ES-I3 (cell line): ENCODE data around the gene CACNA1C.

Source experiments
- H3K36me3 ChIP-seq: 2 replicates; pipeline ENCODE4 v1.6.1; 2013; ENCODE audit warnings: mild to moderate bottlenecking, low read length, control low read depth, moderate library complexity; ENCODE audit not compliant: insufficient read depth
- H3K4me1 ChIP-seq: 2 replicates; pipeline ENCODE4 v1.6.1; 2013; ENCODE audit warnings: mild to moderate bottlenecking, control low read depth, low read length; ENCODE audit not compliant: insufficient read depth
- H3K9ac ChIP-seq: 2 replicates; pipeline ENCODE4 v1.6.1; 2013; ENCODE audit warnings: low read depth, mild to moderate bottlenecking, low read length, moderate library complexity
- H3K9me3 ChIP-seq: 2 replicates; pipeline ENCODE4 v1.6.1; 2013; ENCODE audit warnings: mild to moderate bottlenecking, low read length, moderate library complexity; ENCODE audit not compliant: control insufficient read depth, insufficient read depth

Gene CACNA1C

DNA sequence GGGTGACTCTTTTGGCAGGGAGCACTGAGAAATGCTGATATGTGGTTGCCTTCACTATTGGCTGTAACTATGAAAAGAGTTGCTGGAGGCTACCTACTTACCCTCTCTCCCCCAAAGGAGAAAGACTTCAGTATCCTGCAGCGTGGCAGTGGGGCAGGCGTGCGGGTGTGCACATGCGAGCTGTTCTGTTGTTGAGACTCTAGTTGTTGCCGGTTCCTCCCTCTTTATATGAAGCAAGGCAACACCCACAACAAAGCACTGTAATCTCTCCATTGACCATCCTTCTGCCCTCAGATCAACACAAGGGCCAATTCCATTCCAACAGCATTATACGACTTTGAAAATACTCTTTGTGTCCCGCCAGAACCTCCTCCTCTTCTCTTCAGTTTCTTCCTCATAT, 259.4 kb downstream of the CACNA1C start:
- H3K4me1 ChIP-seq = peaks cover 2% of the 10 kb centered on the region
- H3K36me3 ChIP-seq = no peaks in the 10 kb centered on the region
- no peaks in the 10 kb centered on the region for H3K9me3 ChIP-seq
- no peak overlapping the region for H3K9ac ChIP-seq

DNA sequence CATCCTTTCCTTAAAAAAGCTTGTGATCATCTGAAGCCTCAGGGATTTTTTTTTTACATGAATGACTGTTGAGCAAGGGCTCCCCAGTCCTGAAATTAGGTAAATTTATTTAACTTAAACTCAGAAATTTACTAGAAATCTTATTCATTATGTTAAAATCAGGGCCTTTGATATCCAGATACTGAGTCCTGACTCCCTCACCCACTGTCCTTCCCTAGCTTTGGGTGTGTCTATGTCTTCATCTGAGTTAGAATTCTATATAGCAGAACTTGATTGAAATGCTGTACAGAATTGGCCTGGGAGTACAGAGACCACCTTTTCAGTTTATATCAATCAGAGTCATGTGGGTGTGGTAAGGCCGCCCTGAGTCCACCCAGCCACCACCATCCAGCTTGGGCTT, 260.0 kb downstream of the CACNA1C start:
- no peaks in the 10 kb centered on the region for H3K4me1 ChIP-seq

GRCh38 chr12:2314492-2314891, 261.7 kb downstream of the CACNA1C start:
- no peak overlapping the region for H3K9ac ChIP-seq

More for the DNA sequence above, 260.0 kb downstream of the CACNA1C start:
- Histone ChIP-seq H3K36me3 (no peaks in the 10 kb centered on the region), H3K9ac (no peak overlapping the region), H3K9me3 (no peaks in the 10 kb centered on the region)

DNA sequence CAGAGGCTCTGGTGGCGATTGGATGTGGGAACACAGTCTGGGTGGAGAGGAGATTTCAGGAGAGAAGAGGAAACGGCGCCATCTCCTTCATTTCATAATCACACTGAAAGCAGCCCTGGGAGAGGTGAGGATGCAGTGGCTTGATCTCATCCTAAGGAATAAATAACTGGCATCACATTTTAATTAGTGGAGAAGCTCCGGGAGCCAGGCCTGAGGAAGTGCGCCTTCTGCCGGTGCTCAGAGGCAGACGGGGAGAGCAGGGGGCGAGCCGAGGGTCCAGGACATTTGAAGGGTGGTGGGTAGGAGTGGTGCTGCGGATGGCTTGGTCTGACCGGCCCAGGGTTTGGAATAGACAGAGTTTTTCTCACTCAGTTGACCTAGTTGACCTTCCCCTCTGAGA, 265.0 kb downstream of the CACNA1C start:
- Histone ChIP-seq H3K9ac (no peak overlapping the region), H3K9me3 (no peaks in the 10 kb centered on the region), H3K36me3 (no peaks in the 10 kb centered on the region), H3K4me1 (peaks cover 15% of the 10 kb centered on the region; the same call in 1 of the 2 replicates)

More at GRCh38 chr12:2314492-2314891, 261.7 kb downstream of the CACNA1C start:
- H3K36me3 ChIP-seq = no peaks in the 10 kb centered on the region
- peaks cover 2% of the 10 kb centered on the region; the same call in 1 of the 2 replicates for H3K4me1 ChIP-seq
- no peaks in the 10 kb centered on the region for H3K9me3 ChIP-seq

- no peak overlapping the region for H3K9ac ChIP-seq
- peaks cover 15% of the 10 kb centered on the region; the same call in 1 of the 2 replicates for H3K4me1 ChIP-seq
- no peaks in the 10 kb centered on the region for H3K9me3 ChIP-seq
- H3K36me3 ChIP-seq = no peaks in the 10 kb centered on the region
Measured at GRCh38 chr12:2318286-2318685, 265.5 kb downstream of the CACNA1C start.

DNA sequence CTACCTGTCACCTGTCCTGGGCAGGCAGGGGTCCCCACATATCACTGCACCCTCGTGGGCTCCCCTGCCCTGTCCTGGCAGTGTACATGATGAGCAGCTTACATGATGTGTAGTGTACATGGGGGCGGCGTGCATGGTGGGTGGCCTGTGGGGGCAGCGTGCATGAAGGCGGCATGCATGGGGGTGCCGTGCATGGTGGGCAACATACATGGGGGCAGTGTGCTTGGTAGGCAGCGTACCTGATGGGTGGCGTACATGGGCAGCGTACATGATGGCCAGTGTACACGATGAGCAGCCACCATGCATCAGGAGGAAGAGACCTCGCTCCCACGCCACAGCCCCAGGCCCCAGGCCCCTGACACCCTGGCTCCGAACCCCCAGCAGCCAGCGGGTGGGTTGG, 266.3 kb downstream of the CACNA1C start:
- Histone ChIP-seq H3K4me1 (peaks cover 15% of the 10 kb centered on the region; the same call in 1 of the 2 replicates), H3K9ac (no peak overlapping the region), H3K36me3 (no peaks in the 10 kb centered on the region), H3K9me3 (no peaks in the 10 kb centered on the region)

- Histone ChIP-seq H3K4me1 (peaks cover 15% of the 10 kb centered on the region; the same call in 1 of the 2 replicates), H3K36me3 (no peaks in the 10 kb centered on the region), H3K9me3 (no peaks in the 10 kb centered on the region), H3K9ac (no peak overlapping the region)
Measured at GRCh38 chr12:2319737-2320506, 267.1 kb downstream of the CACNA1C start.

DNA sequence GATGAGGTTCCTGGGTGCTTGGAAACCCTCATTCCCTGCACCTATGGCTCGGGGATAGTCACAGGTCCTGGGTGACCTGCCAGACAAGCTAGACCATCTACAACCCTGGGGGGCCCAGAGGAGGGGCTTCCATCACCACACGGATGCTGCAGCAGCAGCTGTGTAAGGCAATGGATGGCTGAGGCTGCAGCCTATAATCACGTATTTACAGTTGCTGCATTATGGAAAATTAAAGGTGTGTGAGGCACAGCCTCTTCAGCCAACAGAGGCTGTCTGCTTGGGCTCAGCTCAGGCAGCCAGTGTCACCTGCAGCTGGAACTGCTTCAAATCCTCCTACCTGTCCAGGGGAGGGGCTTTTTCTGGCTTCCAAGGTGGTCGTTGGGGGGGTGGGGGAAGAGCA, 268.1 kb downstream of the CACNA1C start:
- Histone ChIP-seq H3K36me3 (no peaks in the 10 kb centered on the region), H3K9me3 (no peaks in the 10 kb centered on the region), H3K4me1 (peaks cover 15% of the 10 kb centered on the region; the same call in 1 of the 2 replicates), H3K9ac (no peak overlapping the region)

DNA sequence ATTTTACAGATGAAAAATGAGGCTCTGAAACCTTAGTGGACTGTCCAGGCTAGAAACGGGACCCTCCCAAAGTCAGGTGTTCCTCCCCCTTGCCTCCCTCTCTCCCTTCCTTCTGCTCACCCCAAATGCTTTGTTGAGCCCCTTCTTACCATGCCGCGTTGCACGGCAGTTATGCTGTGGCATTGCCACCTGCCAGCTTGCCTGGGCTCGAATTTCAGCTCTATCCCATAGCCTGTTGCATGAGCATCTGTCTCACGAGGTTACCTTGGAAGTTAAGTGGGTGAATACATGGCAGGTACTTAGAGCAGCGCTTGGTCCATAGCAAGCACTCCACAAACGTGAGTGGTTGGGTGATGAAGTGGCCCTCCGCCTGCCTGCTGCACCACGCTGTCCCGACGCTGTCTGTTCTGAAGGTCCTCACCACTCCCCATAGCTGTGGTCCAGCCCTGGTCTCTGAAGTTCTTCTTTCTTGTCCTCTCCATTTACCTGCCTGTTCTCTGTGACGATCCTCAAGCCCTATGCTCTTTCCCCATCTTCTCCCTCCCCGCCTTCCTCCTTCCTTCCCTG, 269.9 kb downstream of the CACNA1C start:
- no peak overlapping the region for H3K9ac ChIP-seq
- peaks cover 15% of the 10 kb centered on the region; the same call in 1 of the 2 replicates for H3K4me1 ChIP-seq
- no peaks in the 10 kb centered on the region for H3K9me3 ChIP-seq
- no peaks in the 10 kb centered on the region for H3K36me3 ChIP-seq

DNA sequence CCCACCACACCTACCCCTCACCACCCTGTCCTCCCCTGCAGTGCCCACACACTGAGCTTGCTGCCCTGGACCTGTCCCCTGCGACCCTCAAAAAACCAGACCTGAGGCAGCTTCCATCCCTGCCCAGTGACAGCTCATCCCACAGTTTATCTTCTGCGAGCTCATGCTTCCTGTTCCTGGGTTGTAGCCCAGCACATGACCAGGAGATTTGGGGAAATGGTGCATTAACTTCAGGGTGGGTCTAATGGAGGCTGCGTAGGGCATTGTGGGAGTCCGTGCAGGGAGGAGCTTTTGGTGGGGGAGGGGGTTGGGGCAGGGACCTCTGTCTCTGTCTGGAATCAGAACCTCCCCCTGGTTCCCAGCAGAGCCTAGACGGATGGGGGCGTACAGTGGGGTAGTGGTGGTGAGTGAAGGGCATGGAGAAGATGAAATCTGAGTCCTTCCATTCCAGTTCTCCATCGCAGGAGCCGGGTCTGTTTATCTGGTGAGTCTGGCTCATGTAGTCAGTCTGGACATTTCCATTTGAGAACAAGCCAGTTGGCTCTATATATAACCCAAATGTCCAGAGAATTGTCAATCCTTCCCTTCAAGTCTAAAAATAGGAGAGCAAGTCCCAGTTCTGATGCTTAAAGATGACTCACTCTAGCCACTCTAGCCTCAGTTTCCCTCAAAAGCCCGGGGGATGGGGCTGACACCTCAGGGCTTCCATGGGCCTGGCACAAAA, 270.9 kb downstream of the CACNA1C start:
- H3K4me1 ChIP-seq = peaks cover 15% of the 10 kb centered on the region; the same call in 1 of the 2 replicates
- H3K9ac ChIP-seq = no peak overlapping the region
- no peaks in the 10 kb centered on the region for H3K36me3 ChIP-seq
- no peaks in the 10 kb centered on the region for H3K9me3 ChIP-seq

DNA sequence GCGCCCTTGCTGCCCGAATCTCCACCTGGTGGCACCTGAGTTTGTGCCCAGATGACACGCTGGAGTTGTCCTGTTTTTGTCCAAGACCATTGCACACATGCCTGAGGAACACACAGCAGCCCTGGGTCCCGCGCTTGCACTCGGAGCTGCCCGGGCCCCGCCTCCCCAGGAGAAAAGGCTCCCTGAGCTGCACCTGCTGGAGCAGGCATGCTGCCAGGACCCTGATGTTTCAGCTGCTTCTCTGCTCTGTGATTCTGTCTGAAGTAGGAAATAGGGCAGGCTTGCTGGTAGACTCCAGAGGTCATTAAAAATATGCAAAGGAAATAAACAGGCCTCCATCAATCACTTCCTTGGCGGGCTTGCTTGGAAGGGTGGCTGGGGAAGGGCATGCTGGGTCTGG, 271.6 kb downstream of the CACNA1C start:
- Histone ChIP-seq H3K9me3 (no peaks in the 10 kb centered on the region), H3K9ac (no peak overlapping the region), H3K36me3 (no peaks in the 10 kb centered on the region), H3K4me1 (peaks cover 15% of the 10 kb centered on the region; the same call in 1 of the 2 replicates)

DNA sequence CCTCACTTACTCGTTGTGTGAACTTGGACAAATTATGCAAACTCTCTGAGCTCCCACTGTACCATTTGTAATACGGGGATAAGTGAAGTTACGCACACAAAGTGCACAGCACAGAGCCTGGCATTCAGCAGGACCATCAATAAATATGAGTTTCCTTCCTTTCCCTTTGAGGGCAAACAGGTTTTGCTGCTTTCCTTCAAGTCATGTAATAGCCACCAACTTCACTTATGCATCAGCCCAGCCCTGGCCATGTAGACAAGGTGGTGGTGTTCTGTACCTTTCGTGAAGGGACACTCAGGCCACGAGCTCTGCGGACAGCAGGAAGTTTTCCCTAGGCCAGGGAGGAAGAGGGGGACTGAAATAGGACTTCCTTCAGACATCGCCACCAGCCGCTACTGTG, 272.7 kb downstream of the CACNA1C start:
- Histone ChIP-seq H3K36me3 (no peaks in the 10 kb centered on the region), H3K4me1 (peaks cover 3% of the 10 kb centered on the region; the same call in 1 of the 2 replicates), H3K9ac (no peak overlapping the region), H3K9me3 (no peaks in the 10 kb centered on the region)

- no peaks in the 10 kb centered on the region for H3K4me1 ChIP-seq
- no peaks in the 10 kb centered on the region for H3K9me3 ChIP-seq
- H3K9ac ChIP-seq = no peak overlapping the region
- H3K36me3 ChIP-seq = no peaks in the 10 kb centered on the region
Measured at GRCh38 chr12:2326470-2326869, 273.7 kb downstream of the CACNA1C start.

GRCh38 chr12:2328661-2329060, 275.9 kb downstream of the CACNA1C start:
- Histone ChIP-seq H3K9me3 (no peaks in the 10 kb centered on the region), H3K36me3 (no peaks in the 10 kb centered on the region), H3K9ac (no peak overlapping the region), H3K4me1 (no peaks in the 10 kb centered on the region)
